Measurements from ENCODE around the gene POLR2F. TPM values are rescaled to one million over a fixed set of nuclear protein-coding genes. Genes with fewer than 3 reads are reported as not detected.

Gene POLR2F
- total RNA-seq, 4 donors from 2014 or later, result 45.7 to 93.0 (median 72.1) TPM

GRCh38 chr22:37924386-37925065, 29.0 kb upstream of the POLR2F start:
- Histone ChIP-seq H3K27ac (replicated peaks in 1 of 4) (peak overlapping the region; percentile 40 to 61 (median 57)), H3K4me1 (peaks cover 0 to 58% (median 32%) of the 10 kb centered on the region in 4 donors), H3K36me3 (peaks cover 58 to 100% (median 96%) of the 10 kb centered on the region in 4 donors), H3K27me3 (no peaks in the 10 kb centered on the region), H3K4me3 (no peak overlapping the region), H3K9me3 (no peaks in the 10 kb centered on the region)
- 88% methylated on average over 16 of the region's 18 CpGs for WGBS
- no peak for DNase-seq (ENCODE audit: extremely low spot score)
- intact Hi-C loops (cut with DNase I), result no loop called here
- TF ChIP-seq POLR2A (IDR thresholded peaks at IDR 0.05; ENCODE audit: low read depth), result no peak
- TF ChIP-seq POLR2AphosphoS5 (IDR thresholded peaks at IDR 0.05), result no peak
- TF ChIP-seq CTCF (IDR thresholded peaks at IDR 0.05), result no peak
- TF ChIP-seq EP300 (IDR thresholded peaks at IDR 0.05), result no peak

DNA sequence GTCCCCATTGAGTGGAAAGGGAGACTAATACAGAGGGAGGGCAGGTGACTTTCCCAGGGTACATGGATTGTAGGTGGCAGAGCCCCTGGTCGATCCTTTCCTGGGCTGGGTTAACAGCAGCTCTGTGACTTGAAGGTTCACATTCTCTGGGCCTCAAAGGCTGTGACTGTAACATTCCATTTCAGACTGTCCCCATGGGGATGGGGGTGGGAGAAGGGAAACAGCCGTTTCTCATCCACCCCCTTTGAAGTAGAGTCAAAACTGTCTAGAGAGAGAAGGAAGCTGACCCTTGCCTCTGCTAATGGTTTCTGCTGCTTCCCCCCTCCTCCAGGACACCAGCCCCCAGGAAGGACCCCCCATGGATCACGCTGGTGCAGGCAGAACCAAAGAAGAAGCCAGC, 28.2 kb upstream of the POLR2F start:
- Histone ChIP-seq H3K9me3 (no peaks in the 10 kb centered on the region), H3K4me3 (no peak overlapping the region), H3K27me3 (no peaks in the 10 kb centered on the region), H3K27ac (replicated peaks in 1 of 4) (peak overlapping the region; percentile 40 to 61 (median 57)), H3K36me3 (peaks cover 58 to 100% (median 95%) of the 10 kb centered on the region in 4 donors), H3K4me1 (peaks cover 4 to 66% (median 37%) of the 10 kb centered on the region in 4 donors)
- intact Hi-C loops (cut with DNase I), result no loop called here
- no peak for DNase-seq (ENCODE audit: extremely low spot score)
- 33% methylated on average over 3 of the region's 3 CpGs for WGBS
- TF ChIP-seq POLR2A (IDR thresholded peaks at IDR 0.05; ENCODE audit: low read depth) (no peak), EP300 (IDR thresholded peaks at IDR 0.05) (no peak), CTCF (IDR thresholded peaks at IDR 0.05) (no peak), POLR2AphosphoS5 (IDR thresholded peaks at IDR 0.05) (no peak)

DNA sequence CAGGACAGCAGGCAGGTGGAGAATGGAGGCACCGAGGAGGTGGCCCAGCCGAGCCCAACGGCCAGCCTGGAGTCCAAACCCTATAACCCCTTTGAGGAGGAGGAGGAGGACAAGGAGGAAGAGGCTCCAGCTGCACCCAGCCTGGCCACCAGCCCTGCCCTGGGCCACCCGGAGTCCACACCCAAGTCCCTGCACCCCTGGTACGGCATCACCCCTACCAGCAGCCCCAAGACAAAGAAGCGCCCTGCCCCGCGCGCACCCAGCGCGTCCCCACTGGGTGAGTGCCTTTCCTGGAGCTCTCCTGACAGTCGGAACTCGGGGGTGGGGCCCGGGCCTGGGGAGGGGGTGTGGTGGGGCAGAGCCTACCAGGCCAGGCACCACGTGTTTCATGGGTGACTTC, 27.7 kb upstream of the POLR2F start:
- H3K27ac ChIP-seq (replicated peaks in 1 of 4), result peak overlapping the region; percentile 40 to 61 (median 57)
- H3K4me3 ChIP-seq, result no peak overlapping the region
- peaks cover 6 to 70% (median 41%) of the 10 kb centered on the region in 4 donors for H3K4me1 ChIP-seq
- WGBS, result 78% methylated on average over 7 of the region's 15 CpGs
- no peaks in the 10 kb centered on the region for H3K9me3 ChIP-seq
- peaks cover 58 to 100% (median 94%) of the 10 kb centered on the region in 4 donors for H3K36me3 ChIP-seq
- intact Hi-C loops (cut with DNase I), result no loop called here
- TF ChIP-seq CTCF (IDR thresholded peaks at IDR 0.05), result no peak
- no peak for DNase-seq (ENCODE audit: extremely low spot score)
- H3K27me3 ChIP-seq, result no peaks in the 10 kb centered on the region

DNA sequence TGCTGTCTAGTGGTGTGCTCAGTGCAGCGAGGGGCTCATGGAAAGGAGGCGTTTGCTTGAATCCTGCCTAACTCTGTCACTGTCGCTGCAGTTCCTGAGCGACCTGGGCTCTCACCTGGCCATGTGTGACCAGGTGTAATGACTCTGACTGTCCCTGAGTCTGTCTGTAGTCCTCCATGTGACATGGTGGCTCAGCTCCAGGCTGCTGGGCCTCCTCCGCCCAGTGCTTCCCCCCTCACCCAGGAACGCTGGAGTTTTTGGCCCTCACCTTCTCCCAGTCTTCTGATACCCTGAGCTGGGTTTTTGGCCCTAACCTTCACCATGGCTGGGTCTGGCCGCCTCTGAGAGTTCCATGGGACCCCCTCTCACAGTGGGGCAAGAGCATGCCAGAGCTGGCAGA, 27.1 kb upstream of the POLR2F start:
- intact Hi-C loops (cut with DNase I), result no loop called here

More for the DNA sequence above, 27.1 kb upstream of the POLR2F start:
- WGBS, result 80% methylated on average over 5 of the region's 7 CpGs
- no peak for DNase-seq (ENCODE audit: extremely low spot score)
- H3K4me1 ChIP-seq, result peaks cover 6 to 74% (median 44%) of the 10 kb centered on the region in 4 donors
- no peak overlapping the region for H3K4me3 ChIP-seq
- H3K27ac ChIP-seq (replicated peaks in 1 of 4), result peak overlapping the region; percentile 40 to 61 (median 57)
- H3K9me3 ChIP-seq, result no peaks in the 10 kb centered on the region
- H3K36me3 ChIP-seq, result peaks cover 54 to 98% (median 92%) of the 10 kb centered on the region in 4 donors
- no peaks in the 10 kb centered on the region for H3K27me3 ChIP-seq
- TF ChIP-seq EP300 (IDR thresholded peaks at IDR 0.05) (no peak), POLR2A (IDR thresholded peaks at IDR 0.05; ENCODE audit: low read depth) (no peak), POLR2AphosphoS5 (IDR thresholded peaks at IDR 0.05) (no peak), CTCF (IDR thresholded peaks at IDR 0.05) (no peak)
